Gastrocnemius medialis (tissue), 4 donors: ENCODE data around the gene WWOX.

Experiments
- POLR2A ChIP-seq, 2 donors: fragments of 450-650 bp; IDR thresholded peaks; one replicate each; pipeline ENCODE4 v1.6.1; 2017; ENCODE audit warnings: antibody characterized with exemption in 2 of 2, mild to moderate bottlenecking in 2 of 2, moderate library complexity in 2 of 2
- TF ChIP-seq, protein P1 (sequence below), 5 experiments: fragments of 450-650 bp in 3 of 5; fragments of 200-600 bp in 2 of 5; sonication (generic) in 2 of 5; IDR thresholded peaks in 4 of 5; conservative IDR thresholded peaks in 1 of 5; 1 replicate in 4 of 5; 2 replicates in 1 of 5; pipeline ENCODE4 v1.5.1; 2016 to 2019; ENCODE audit warnings: antibody characterized with exemption in 5 of 5, mild to moderate bottlenecking in 3 of 5, moderate library complexity in 3 of 5

DNA sequence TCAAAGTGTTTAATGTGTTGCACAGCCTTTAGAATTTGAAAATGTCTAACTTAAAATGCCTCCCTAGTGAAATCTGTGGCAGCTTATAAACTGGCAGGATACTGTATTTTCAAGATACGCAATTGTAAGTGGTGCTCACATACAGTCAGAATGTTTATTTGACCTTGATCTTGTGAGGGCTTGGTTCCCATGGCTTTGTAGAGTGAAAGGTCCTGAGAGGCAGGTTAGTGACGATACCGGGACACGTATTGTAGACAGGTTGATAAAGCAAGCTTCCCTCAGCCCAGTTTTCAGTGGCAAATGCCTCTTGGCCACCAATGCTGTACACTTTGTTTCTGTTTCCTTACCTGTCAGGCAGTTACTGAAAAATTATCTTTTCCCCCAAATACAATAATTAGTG is 1074.5 kb downstream of the WWOX start:
- TF ChIP-seq, protein P1, sequence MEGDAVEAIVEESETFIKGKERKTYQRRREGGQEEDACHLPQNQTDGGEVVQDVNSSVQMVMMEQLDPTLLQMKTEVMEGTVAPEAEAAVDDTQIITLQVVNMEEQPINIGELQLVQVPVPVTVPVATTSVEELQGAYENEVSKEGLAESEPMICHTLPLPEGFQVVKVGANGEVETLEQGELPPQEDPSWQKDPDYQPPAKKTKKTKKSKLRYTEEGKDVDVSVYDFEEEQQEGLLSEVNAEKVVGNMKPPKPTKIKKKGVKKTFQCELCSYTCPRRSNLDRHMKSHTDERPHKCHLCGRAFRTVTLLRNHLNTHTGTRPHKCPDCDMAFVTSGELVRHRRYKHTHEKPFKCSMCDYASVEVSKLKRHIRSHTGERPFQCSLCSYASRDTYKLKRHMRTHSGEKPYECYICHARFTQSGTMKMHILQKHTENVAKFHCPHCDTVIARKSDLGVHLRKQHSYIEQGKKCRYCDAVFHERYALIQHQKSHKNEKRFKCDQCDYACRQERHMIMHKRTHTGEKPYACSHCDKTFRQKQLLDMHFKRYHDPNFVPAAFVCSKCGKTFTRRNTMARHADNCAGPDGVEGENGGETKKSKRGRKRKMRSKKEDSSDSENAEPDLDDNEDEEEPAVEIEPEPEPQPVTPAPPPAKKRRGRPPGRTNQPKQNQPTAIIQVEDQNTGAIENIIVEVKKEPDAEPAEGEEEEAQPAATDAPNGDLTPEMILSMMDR (IDR thresholded peaks at IDR 0.05 in 4 of 5, conservative IDR thresholded peaks at IDR 0.05 in 1 of 5): no peak
- TF ChIP-seq POLR2A (IDR thresholded peaks at IDR 0.05): no peak
